HepG2 (cell line): ENCODE measurements around the gene MSH4. TPM values are rescaled to one million over a fixed set of nuclear protein-coding genes. Genes with fewer than 3 reads are reported as not detected.
A peak's percentile ranks its signal among the peaks of the same experiment; 100 is the strongest.

Experiments used
- E2F5 ChIP-seq: sonication (generic); formaldehyde crosslinking; conservative IDR thresholded peaks from 2 replicates; pipeline ENCODE4 v1.4.0; 2020; ENCODE audit warnings: missing genetic modification reagents
- GTF2F1 ChIP-seq: fragments of 150-350 bp; IDR thresholded peaks from 2 replicates; pipeline ENCODE4 v1.6.1; 2014; ENCODE audit warnings: low read length
- HMGXB3 ChIP-seq: sonication (generic); formaldehyde crosslinking; IDR thresholded peaks from 2 replicates; pipeline ENCODE4 v1.4.0; 2020; ENCODE audit warnings: missing genetic modification reagents, borderline replicate concordance
- HNRNPH1 ChIP-seq: fragments of 200-400 bp; formaldehyde crosslinking; optimal IDR thresholded peaks from 2 replicates; pipeline ENCODE3; 2017; ENCODE audit warnings: mild to moderate bottlenecking, low read depth, low read length
- IKZF4 ChIP-seq: sonication (generic); formaldehyde crosslinking; IDR thresholded peaks from 2 replicates; pipeline ENCODE4 v1.5.1; 2020; ENCODE audit warnings: borderline replicate concordance, mild to moderate bottlenecking, low read depth, missing genetic modification reagents; ENCODE audit errors: not compliant biosample characterization
- IRF2 ChIP-seq: IDR thresholded peaks from 2 replicates; pipeline ENCODE4 v1.6.1; 2018; ENCODE audit warnings: missing genetic modification reagents, missing compliant biosample characterization
- KDM3A ChIP-seq: IDR thresholded peaks from 2 replicates; pipeline ENCODE4 v1.6.1; 2018; ENCODE audit warnings: low read depth, missing compliant biosample characterization
- NFIB ChIP-seq: sonication (generic); formaldehyde crosslinking; IDR thresholded peaks from 2 replicates; pipeline ENCODE4 v1.9.0; 2021; ENCODE audit warnings: missing genetic modification reagents, mild to moderate bottlenecking, borderline replicate concordance
- PHF21A ChIP-seq: sonication (generic); formaldehyde crosslinking; IDR thresholded peaks from 2 replicates; pipeline ENCODE4 v1.5.0; 2020; ENCODE audit warnings: mild to moderate bottlenecking, missing genetic modification reagents
- ZBTB25 ChIP-seq: IDR thresholded peaks from 2 replicates; pipeline ENCODE4 v1.6.1; 2018; ENCODE audit warnings: missing genetic modification reagents
- ZFP36L1 ChIP-seq: sonication (generic); formaldehyde crosslinking; IDR thresholded peaks from 2 replicates; pipeline ENCODE4 v1.8.0; 2022; ENCODE audit warnings: mild to moderate bottlenecking, missing genetic modification reagents, moderate library complexity
- ZNF10 ChIP-seq: sonication (generic); formaldehyde crosslinking; IDR thresholded peaks from 2 replicates; pipeline ENCODE4 v1.4.0; 2020; ENCODE audit warnings: mild to moderate bottlenecking, low read depth, missing genetic modification reagents, borderline replicate concordance
- ZNF619 ChIP-seq: sonication (generic); formaldehyde crosslinking; IDR thresholded peaks from 2 replicates; pipeline ENCODE4 v1.4.0; 2020; ENCODE audit warnings: mild to moderate bottlenecking, missing genetic modification reagents
- ZNF781 ChIP-seq: sonication (generic); formaldehyde crosslinking; IDR thresholded peaks from 2 replicates; pipeline ENCODE4 v1.5.1; 2020; ENCODE audit warnings: borderline replicate concordance, mild to moderate bottlenecking, missing genetic modification reagents; ENCODE audit errors: not compliant biosample characterization
- polyA plus RNA-seq, 8 experiments: library from polyadenylated mRNA; depleted of rRNA in 3 of 8; stranded (reverse) in 7 of 8; unstranded in 1 of 8; fragments of >200 nt; fragmentation: Illumina TruSeq in 4 of 8; extraction: Trizol in 4 of 8; gene quantifications; 2 replicates each; pipeline versions ENCODE4 v1.2.1 to v1.2.3, GENCODE V29; 2011 to 2016; ENCODE audit warnings: low read depth in 4 of 8, missing spikeins in 1 of 8, mixed read lengths in 1 of 8; ENCODE audit not compliant: insufficient read depth in 1 of 8
- total RNA-seq, 5 experiments: library from RNA; depleted of rRNA; stranded (reverse); fragments of >200 nt; fragmentation: Illumina TruSeq; extraction: Trizol; gene quantifications; 2 replicates each; pipeline ENCODE4 v1.2.3, GENCODE V29; 2016; ENCODE audit warnings: low read depth in 1 of 5
- TF ChIP-seq, protein P1 (sequence below): sonication (generic); formaldehyde crosslinking; IDR thresholded peaks from 2 replicates; pipeline ENCODE4 v1.4.0; 2020; ENCODE audit warnings: low read depth, mild to moderate bottlenecking, missing genetic modification reagents
- TF ChIP-seq, protein P2 (sequence below): sonication (generic); formaldehyde crosslinking; IDR thresholded peaks from 2 replicates; pipeline ENCODE4 v1.4.0; 2020; ENCODE audit warnings: missing genetic modification reagents

Gene MSH4
- total and polyA plus RNA-seq, 2 of the 13 experiments (the other 11 are each of a cell fraction or from before 2014, with no cell fraction given), result 0.01 to 0.09 TPM

DNA sequence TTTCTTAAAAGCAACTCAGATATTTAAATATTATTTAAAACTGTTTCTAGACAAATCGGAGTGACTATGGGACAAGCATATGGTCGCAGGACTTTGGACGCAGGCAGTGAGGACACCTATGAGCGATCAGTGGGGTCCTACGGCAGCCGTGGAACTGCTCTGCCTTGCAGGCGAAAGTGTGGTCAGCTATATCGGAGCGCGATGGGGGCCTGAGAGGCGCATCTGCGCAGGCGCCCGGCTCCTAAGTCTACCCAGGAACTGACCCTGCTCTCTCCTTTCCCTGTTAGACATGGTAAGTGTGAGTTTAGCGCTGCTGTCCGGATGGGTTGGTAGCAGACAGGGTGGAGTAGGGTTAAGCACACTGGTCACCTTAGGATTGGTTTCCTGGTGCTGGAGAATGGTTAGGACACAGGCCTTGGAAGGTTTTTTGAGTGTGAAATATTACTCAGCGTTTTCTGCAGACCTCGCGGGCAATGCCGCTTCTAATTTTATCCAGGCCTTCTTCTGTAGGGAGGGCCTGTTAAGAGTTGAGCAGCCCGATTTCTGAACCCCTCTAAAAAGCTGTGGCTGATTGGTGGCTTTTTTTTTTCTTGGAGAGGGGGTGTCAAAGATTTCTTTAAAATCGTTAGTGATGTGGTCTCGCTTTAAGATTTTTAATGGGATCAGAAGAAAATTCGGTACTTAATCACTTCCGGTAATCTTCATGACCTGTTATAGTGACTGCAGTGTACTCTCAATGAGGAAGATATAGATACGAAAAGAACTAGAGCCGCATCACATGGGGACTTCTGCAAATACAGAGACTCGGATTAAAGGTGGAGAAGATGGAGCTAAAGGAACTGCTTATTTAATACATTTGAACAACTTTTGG is 10.5 kb upstream of the MSH4 start, which contains the start of gene RABGGTB (continued):
- TF ChIP-seq HMGXB3 (CRISPR knock-in tag) (peak; percentile 87; the same call in 1 of the 2 replicates), ZNF781 (CRISPR knock-in tag) (peak; percentile 58), KDM3A (CRISPR knock-in tag) (0 out of 2 replicates have a peak, but pooled peaks have one; percentile 25), IRF2 (peak; percentile 85), ZFP36L1 (CRISPR knock-in tag) (peak; percentile 71; the same call in 1 of the 2 replicates), ZNF619 (CRISPR knock-in tag) (peak; percentile 48; the same call in 1 of the 2 replicates), HNRNPH1 (no peak), E2F5 (CRISPR knock-in tag) (no peak), ZBTB25 (CRISPR knock-in tag) (0 out of 2 replicates have a peak, but pooled peaks have one; percentile 21), ZNF10 (CRISPR knock-in tag) (no peak), PHF21A (CRISPR knock-in tag) (peak; percentile 38; the same call in 1 of the 2 replicates), GTF2F1 (peak; percentile 89), NFIB (no peak), IKZF4 (no peak)
- TF ChIP-seq, protein P1, sequence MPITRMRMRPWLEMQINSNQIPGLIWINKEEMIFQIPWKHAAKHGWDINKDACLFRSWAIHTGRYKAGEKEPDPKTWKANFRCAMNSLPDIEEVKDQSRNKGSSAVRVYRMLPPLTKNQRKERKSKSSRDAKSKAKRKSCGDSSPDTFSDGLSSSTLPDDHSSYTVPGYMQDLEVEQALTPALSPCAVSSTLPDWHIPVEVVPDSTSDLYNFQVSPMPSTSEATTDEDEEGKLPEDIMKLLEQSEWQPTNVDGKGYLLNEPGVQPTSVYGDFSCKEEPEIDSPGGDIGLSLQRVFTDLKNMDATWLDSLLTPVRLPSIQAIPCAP, result 0 out of 2 replicates have a peak, but pooled peaks have one; percentile 62
- TF ChIP-seq, protein P2, sequence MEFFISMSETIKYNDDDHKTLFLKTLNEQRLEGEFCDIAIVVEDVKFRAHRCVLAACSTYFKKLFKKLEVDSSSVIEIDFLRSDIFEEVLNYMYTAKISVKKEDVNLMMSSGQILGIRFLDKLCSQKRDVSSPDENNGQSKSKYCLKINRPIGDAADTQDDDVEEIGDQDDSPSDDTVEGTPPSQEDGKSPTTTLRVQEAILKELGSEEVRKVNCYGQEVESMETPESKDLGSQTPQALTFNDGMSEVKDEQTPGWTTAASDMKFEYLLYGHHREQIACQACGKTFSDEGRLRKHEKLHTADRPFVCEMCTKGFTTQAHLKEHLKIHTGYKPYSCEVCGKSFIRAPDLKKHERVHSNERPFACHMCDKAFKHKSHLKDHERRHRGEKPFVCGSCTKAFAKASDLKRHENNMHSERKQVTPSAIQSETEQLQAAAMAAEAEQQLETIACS (CRISPR knock-in tag), result no peak
